GM19035 (cell line): ENCODE results near the gene MAP3K13.
A peak's percentile ranks its signal among the peaks of the same experiment; 100 is the strongest.
"Not testable (repeated sequence)": the region's sequence is repeated elsewhere in the genome, so short reads cannot be mapped to it uniquely, and the experiment has no call there.

Experiments
- ATAC-seq: cut with Tn5 transposase; IDR thresholded peaks from one replicate; pipeline ENCODE4 v1.9.1; 2021; ENCODE audit not compliant: unreplicated experiment

Gene MAP3K13

DNA sequence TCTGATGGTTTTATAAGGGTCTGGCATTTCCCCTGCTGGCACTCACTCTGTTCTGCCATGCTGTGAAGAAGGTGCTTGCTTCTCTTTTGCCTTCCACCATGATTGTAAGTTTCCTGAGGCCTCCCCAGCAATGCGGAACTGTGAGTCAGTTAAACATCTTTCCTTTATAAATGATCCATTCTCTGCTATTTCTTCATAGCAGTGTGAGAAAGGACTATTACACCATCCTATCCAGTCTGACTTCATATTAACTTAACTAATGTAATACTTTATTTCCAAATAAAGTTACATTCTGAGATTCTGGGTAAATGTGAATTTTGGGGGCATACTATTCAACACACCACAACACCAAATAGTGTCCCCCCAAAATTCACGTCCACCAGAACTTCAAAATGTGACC is 22.2 kb upstream of the MAP3K13 start:
- no peak for ATAC-seq

DNA sequence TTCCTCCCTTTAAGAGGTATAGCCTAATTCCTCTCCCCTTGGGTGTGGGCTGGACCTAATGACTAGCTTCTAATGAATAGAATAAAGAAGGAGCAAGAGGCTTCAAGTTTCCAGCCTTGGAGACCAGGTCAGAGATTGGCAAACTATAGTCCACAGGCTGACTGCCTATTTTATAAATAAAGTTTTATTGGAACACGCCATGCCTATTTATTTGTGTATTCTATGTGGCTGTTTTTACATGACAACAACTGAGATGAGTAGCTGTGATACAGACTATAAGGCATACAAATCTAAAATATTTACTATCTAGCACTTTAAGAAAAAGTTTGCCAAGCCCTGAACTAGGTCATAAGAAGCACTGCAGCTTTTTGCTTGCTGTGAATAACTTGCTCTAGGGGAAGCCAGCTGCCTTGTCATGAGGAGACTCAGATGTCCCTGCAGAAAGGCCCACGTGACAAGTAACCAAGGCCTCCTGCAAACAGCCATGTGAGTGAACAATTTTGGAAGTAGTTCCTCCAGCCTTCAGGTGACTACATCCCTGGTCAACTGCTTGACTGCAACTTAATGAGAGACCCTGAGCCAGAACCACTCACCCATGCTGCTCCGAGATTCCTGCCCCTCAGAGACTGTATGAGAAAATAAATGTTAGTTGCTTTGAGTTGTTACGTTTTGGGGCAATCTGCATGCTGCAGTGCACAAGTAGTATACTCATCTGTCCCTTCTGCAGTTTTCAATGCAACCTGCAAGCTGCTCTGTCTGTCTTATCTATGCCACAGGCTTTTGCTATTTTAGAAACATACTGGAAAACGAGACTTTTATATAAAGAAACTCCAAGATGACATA is 21.1 kb upstream of the MAP3K13 start:
- no peak for ATAC-seq

DNA sequence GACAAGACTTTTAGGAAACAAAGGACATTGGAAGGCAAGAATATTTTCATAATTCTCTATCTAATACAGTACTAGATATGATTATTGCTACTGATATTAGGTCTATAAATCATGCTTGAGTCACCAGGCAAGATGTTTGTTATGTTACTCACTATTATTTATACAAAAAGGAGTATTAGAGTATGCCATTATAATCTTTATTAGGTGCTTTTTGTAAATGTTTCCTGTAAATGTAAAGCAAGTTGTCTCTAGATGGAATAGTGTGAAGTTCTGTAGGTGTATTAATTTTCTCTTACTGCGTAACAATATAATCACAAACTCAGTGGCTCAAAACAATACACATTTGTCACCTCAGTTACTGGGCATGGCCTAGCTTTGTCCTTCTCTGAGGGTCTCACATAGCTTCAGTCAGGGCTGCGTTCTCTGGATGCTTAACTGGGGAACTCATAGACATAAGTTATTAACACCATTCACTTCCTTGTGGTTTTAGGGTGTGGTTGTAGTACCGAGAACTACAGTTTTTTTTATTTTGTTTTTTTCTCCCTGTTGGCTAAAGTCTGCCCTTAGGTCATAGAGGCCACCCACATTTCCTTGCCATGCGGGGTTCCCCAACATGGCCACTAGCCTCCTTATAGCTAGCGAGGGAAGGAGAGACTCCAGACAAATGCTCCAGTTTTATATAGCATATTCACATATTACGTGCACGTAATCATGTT is 20.3 kb upstream of the MAP3K13 start:
- no peak for ATAC-seq

DNA sequence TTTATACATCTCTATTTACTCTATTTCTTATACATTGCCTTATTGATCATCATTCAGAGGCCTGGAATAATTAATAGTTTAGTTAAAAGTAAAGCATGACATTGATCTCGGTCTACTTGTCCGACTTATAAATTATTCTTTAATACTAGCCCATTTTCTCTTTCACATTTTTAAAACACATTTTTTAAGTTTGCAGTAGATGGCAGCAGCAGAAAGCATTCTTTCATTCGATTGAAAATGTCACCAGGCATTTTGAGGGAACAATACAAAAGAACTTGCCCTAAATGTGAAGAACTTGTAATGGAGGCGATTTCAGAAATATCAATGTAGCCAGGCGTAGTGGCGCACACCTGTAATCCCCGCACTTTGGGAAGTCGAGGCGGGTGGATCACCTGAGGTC is 15.5 kb upstream of the MAP3K13 start:
- ATAC-seq: no peak

DNA sequence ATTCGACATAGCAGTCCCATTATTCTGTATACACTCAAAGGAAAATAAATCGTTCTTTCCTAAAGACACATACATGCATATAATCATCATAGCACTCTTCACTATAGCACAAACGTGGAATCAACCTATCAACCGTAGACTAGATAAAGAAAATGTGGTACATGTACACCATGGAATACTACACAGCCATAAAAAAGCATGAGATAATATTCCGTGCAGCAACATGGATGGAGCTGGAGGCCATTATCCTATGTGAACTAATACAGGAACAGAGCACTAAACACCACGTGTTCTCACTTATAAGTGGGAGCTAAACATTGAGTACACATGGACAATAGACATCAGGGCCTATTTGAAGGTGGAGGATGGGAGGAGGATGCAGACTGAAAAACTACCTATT is 12.1 kb upstream of the MAP3K13 start:
- no peak for ATAC-seq

DNA sequence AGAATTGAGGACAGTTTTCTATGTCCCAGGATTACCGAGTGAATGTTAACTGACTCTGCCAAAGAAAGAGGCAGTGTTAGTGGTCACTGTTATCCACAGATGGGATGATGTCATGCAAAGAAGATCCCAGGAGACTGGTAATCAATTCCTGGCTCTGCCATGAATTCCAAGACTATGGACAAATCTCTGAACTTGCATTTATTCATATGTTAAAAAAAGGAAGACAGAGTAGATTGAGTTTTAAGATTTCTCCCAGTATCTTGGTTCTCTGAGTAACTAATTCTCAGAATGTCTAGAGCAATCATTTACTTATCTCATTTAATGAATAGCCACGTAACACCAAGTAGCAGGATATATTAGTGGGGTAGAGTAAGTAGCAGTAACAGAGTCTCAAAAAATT is 11.5 kb upstream of the MAP3K13 start:
- no peak for ATAC-seq

DNA sequence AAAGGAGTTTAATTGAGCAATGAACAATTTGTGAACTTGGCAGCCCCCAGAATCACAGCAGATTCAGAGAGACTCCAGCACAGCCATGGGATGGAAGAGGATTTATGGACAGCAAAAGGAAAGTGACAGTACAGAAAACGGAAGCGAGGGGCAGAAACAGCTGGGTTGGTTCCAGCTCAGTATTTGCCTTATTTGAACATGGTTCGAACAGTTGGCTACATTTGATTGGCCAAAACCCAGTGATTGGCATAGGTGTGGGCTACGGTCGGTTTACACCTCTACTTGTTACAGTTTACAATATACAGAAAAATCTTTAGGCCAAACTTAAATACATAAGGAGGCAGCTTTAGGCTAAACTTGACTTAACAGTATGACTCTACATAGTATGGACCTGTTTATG is 9.7 kb upstream of the MAP3K13 start:
- ATAC-seq: no peak

DNA sequence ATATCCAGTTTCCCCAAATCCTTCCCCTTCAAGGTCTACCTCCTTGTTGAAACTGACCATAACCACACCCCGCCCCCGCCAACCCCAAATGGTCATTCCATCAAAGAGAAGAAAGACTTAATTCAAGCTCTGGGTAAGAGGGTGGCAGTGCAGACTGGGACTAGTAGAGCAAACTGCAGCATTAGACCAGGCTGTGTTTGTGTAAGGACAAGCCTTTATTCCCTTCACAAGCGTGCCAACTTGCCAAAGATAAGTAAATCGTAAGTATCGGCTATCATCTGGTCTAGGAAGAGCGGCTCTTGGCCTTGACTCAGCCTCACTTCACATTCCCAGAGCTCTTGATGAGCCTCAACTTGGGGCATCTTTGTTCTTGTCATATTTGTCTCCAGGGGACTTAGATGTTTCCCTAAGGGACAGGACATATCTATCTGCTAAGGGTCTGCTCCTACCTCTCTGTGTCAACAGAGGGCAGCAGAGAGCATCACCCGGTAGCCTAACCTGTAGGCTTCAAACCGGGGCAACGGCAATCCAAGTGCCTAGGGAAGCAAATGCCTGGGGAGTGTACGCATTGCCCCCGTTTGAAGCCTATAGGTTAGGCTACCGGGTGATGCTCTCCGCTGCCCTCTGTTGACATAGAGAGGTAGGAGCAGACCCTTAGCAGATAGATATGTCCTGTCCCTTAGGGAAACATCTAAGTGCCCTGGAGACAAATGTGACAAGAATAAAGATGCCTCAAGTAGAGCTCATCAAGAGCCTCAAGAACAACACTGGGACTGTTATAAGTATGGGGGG is 8.9 kb upstream of the MAP3K13 start:
- ATAC-seq: peak; percentile 99

DNA sequence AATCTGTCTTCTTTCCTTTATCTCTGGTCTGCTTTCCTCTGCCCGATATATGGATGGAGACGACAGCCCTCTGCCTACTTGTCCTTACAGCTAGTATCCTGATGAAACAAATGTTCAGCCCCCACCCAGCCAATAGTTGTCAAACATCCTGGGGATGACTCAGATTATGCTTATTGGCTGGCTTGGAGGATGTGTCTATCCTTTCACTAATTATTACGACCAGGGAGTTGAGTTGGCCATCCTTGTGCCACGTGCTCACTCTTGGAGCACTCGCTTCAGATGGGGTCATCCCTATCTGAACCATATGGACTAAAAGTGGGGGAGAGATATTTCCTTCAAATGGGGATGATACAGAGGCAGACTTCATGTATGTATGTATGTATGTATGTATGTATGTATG is 6.4 kb upstream of the MAP3K13 start:
- ATAC-seq: no peak

DNA sequence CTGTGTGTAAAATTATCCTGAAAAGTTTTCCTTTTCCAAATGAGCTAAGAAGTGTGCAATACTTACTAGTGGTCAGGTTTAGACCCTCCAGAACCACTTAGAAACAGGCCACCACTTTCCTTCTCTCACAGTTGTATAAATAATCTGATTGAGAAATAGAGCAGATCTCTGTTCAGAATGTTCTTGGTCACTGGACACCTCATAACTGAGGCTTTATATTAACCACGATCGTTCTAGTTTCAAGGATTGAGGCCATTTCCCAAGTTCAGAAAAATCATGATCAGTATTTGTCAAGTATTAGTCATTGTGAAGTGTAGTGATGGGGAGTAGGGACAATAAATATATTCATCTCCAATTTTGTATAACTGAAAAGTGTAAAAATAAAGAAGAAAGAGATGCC is 1.0 kb upstream of the MAP3K13 start:
- ATAC-seq: no peak

DNA sequence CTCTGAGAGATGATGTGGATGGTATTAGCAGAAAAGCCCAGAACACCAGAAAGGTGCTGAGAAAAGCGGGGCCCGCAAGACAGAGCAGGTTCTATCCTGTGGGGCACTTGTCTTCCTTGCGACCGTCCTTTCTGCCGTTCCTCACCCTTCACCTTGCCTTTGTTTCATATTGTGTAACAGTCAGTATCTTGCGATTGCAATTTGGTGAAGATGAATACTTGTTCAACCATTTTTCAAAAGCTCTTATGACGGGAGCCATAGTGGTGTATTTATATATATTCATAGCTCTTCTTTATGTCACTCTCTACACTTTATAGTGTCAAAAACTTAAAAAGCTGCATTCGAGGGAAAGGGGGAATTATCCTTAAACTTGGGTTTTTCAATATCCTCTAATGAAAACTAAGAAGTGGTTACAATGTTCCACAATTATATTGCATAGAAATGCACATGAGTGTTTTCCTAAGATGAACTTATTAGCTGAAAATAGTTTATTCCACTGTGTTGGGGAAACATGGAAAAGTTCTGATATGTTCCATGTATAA is 797 bp downstream of the MAP3K13 start:
- ATAC-seq: peak; percentile 27

DNA sequence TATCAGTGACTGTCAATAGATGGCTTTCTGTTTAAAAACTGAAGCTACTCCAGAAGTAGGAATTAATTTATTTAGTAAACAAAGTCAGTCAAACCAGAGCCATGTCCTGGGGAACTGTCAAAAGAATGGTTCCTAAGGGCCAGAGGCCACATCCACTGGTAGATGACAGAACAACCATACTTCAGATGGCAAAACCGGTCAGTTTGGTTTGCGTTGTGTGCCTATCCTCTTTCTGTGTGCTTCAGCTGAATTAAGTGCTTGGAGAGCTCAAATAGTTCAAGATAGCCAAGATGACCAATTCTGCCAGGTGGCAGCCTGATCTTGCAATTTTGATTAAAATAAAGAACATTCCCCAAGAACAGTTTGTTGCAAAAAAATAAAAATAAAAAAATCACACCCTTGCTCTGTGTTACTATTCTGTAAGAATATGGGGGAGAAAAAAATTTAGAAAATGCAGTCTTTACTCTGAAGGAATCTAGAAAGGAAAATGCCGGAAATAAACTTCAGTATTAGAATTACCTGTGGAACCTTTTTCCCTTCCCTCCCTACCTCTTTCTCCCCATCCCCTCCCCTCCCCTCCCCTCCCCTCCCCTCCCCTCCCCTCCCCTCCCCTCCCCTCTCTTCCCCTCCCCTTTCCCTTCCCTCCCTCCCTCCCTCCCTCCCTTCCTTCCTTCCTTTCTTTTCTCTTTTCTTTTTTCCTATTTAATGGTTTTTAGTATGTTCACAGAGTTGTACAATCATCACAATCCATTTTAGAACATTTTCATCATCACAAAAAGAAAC is 2.5 kb downstream of the MAP3K13 start:
- no peak for ATAC-seq

DNA sequence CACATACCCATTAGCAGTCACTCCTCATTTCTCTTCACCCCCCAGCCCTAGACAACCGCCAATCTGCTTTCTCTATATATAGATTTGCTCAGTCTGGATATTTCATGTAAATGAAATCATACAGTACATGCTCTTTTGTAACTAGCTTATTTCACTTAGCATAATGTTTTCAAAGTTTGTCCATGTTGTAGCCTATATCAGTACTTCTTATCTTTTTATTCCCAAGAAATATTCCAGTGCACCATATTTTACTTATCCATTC is 3.1 kb downstream of the MAP3K13 start:
- no peak for ATAC-seq

DNA sequence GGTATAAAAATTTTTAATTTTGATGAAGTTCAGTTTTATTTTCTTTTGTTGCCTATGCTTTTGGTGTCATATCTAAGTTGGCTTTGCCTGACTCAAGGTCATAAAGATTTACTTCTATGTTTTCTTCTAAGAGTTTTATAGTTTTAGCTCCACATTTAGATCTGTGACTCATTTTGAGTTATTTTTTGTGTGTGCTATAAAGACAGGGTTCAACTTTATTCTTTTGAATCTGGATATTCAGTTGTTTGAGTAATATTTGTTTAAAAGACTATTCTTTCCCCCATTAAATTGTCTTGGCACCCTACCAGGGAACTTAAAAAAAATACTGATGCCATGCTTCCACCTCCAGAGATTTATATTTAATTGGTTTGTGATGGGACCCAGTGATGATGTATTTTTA is 4.0 kb downstream of the MAP3K13 start:
- no peak for ATAC-seq

DNA sequence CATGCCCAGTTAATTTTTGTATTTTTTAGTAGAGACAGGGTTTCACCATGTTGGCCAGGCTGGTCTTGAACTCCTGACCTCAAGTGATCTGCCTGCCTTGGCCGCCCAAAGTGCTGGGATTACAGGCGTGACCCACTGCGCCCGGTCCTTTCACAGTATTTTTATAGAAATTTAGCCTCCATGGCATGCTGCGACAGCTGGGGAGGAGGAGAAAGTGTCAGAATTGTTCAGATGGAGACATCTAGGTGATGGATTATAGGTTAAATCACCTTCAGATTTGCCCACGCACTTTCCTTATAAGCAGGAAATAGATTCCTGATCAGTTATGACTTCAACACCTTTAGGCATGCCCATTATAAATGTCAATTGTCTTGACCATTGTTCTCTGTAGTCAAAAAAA is 7.4 kb downstream of the MAP3K13 start:
- ATAC-seq: not testable (repeated sequence)

DNA sequence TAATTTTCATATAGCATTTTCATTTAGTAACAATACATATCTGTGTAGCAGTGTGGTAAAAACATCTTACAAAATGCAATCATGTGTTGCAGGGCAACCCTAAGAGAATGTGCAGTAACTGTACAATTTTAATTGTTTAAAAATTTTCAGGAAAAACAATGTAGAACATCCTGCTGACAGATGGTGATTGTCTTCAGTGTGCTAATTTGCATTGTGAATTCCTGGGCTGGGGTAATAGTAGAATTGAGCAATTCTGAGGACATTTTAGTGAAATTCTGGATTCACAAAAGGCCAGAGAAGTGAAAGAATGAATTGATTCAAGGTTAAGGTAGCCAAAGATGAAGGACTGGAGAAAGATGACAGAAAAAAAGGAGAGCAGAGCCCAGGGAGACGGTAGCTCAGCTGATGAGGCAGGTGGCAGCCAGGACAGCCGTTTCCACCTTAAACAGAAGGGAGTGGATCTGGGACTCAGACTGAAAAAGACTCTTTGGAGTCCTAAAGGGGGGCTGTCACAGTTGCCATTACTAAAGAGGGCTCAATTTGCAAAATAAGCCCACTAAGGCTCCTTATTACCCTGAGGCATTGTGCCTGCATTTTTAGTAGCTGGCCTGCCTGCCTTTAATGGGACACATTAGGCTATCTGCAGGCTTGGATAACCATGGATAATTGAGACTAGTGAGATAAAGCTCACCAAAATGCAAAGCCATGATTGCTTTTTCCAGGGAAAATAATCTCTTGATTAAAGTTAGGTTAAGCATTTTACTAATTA is 8.6 kb downstream of the MAP3K13 start:
- ATAC-seq: no peak

DNA sequence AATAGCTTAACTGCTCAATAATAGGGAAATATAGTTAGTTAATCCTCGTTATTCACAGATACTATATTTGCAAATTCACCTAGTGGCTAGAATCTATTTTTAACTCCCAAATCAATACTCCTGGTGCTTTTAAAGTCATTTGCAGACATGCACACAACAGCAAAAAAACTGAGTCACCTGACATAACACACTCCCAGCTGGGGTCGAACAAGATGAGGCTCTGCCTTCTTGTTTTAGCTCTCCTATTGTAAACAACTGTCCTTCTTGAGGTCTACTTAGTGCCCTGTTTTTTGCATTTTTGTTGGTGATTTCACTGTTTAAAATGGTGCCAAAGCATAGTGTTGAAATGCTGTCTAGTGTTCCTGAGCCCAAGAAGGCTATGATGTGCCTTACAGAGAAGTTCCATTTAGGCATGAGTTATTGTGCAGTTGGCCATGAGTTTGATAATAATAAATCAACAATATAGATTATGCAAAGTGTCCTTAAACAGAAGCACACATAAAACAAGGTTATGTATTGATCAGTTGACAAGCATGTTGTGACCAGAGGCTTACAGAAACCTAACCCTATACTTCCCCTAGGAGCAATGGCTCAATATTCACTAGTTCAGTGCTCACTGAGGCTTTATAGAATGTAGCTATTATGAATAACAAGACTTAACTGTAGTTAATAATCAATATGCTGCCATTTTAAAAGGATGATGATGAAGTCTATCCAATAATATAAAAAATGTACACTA is 18.6 kb downstream of the MAP3K13 start:
- no peak for ATAC-seq

DNA sequence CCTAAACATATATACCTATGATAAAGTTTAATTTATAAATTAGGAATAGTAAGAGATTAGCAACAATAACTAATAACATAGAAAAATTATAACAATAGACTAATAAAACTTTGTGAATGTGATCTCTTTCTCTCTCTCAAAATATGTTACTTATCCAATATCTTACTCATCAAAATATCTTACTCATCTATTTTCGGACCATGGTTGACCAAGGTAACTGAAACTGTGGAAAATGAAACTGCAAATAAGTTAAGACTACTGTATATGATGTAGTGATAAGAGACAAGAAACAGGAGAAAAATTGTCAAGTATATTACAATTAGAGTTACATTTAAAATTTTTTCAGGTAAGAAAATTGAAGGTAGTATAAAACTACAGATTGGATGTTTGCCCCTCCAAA is 19.2 kb downstream of the MAP3K13 start:
- no peak for ATAC-seq

DNA sequence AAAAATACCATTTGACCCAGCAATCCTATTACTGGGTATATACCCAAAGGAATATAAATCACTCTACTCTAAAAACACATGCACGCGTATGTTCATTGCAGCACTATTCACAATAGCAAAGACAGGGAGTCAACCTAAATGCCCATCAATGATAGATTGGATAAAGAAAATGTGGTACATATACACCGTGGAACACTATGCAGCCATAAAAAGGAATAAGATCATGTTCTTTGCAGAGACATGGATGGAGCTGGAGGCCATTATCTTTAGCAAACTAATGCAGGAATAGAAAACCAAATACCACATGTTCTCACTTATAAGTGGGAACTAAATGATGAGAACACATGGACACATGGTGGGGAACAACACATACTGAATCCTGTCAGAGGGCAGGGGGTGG is 23.6 kb downstream of the MAP3K13 start:
- ATAC-seq: not testable (repeated sequence)

DNA sequence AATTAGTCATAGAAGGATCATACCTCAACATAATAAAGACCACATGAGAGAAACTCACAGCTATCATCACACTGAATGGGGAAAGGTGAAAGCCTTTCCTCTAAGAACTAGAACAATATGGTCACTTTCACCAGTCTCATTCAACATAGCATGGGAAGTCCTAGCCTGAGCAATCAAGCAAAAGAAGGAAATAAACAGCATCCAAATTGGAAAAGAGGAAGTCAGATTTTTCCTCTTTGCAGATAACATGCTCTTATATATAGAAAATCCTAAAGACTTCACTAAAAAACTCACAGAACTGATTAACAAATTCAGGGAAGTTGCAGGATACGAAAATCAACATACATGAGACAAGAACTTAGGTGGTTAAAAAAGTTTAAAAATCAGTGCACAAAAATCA is 24.7 kb downstream of the MAP3K13 start:
- ATAC-seq: no peak
